ENCODE measurements around the gene EBF3.

DNA sequence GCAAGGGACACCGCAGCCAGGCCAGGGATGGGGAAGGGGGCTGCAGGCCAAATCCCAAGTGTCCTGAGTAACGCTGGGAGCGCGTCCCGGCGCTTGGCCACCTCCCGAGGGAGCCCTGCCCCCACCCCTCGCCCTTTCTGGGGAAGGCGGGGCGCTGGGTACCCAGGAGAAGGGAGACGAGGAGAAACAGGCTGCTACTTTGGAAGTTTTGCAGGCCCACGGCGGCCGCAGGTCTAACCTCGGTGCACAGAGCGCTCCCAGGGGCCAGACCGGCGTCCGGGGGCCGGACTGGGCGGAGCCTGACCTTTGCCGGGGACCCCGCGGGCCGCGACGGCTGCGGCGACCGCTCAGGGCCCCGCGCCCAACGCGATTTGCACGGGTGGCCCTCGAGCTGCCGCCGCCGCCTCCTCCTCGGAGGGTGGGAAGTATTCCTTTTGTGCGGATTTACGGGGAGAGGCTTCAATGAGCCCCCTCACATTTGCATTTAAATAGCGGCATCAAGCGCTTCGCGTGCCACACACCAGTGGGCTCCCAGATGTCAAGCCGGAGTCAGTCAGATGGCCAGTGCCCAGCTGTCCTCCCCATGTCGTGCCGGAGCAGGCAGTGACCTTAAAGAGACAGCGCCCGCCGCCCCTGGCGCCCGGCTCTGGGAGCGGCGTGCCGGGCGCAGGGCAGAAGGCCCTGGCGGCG, 3.0 kb upstream of the EBF3 start:
- peak; percentile 93 for TF ChIP-seq EZH2phosphoT487 (IDR thresholded peaks at IDR 0.05; ENCODE audit: low read depth, severe bottlenecking, unreplicated experiment)
- TF ChIP-seq, protein P1, sequence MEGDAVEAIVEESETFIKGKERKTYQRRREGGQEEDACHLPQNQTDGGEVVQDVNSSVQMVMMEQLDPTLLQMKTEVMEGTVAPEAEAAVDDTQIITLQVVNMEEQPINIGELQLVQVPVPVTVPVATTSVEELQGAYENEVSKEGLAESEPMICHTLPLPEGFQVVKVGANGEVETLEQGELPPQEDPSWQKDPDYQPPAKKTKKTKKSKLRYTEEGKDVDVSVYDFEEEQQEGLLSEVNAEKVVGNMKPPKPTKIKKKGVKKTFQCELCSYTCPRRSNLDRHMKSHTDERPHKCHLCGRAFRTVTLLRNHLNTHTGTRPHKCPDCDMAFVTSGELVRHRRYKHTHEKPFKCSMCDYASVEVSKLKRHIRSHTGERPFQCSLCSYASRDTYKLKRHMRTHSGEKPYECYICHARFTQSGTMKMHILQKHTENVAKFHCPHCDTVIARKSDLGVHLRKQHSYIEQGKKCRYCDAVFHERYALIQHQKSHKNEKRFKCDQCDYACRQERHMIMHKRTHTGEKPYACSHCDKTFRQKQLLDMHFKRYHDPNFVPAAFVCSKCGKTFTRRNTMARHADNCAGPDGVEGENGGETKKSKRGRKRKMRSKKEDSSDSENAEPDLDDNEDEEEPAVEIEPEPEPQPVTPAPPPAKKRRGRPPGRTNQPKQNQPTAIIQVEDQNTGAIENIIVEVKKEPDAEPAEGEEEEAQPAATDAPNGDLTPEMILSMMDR (IDR thresholded peaks at IDR 0.05; ENCODE audit: poor library complexity): no peak
